PC-9 (cell line): Measurements from ENCODE around the gene TLR1. TPM values are rescaled to one million over a fixed set of nuclear protein-coding genes. Genes with fewer than 3 reads are reported as not detected.

ENCODE experiments used
- BruUV-seq: library from RNA; stranded (reverse); fragments of 400-500 nt; replicated peaks from 2 replicates; lab custom pipeline; 2021; lab: Mats Ljungman, UMichigan
- CTCF ChIA-PET: fragments of 300-600 bp; sonication (Branson Sonifier 250); formaldehyde crosslinking; loops from one replicate; lab custom pipeline; 2022; ENCODE audit warnings: antibody characterized with exemption; lab: Charles Lee
- POLR2A ChIA-PET: fragments of 300-600 bp; sonication (Branson Sonifier 250); formaldehyde crosslinking; loops from one replicate; lab custom pipeline; 2022; ENCODE audit warnings: antibody characterized with exemption; ENCODE audit not compliant: unreplicated experiment; lab: Charles Lee
- DNase-seq, 2 experiments: peaks; one replicate each; pipeline versions ENCODE4 v3.0.0 to v3.0.0-alpha.2; 2015 to 2022; ENCODE audit warnings: mixed read lengths in 1 of 2
- H2AFZ ChIP-seq: fragments of 200-600 bp; sonication (generic); 2 replicates; pipeline ENCODE4 v1.8.1; 2017; ENCODE audit warnings: antibody characterized with exemption
- H3F3A ChIP-seq: fragments of 200-600 bp; sonication (generic); 2 replicates; pipeline ENCODE4 v1.8.1; 2017; ENCODE audit warnings: antibody characterized with exemption, mild to moderate bottlenecking, low read depth; ENCODE audit not compliant: insufficient read depth
- H3K27ac ChIP-seq: fragments of 200-600 bp; sonication (generic); 2 replicates; pipeline ENCODE4 v1.6.1; 2016; ENCODE audit warnings: mixed run types
- H3K27me3 ChIP-seq: fragments of 200-600 bp; sonication (generic); 2 replicates; pipeline ENCODE4 v1.6.1; 2016; ENCODE audit warnings: low read depth, mixed run types; ENCODE audit not compliant: insufficient read depth
- H3K36me3 ChIP-seq: fragments of 200-600 bp; sonication (generic); 2 replicates; pipeline ENCODE4 v1.6.1; 2016; ENCODE audit warnings: low read depth, mixed run types
- H3K4me1 ChIP-seq: fragments of 200-600 bp; sonication (generic); replicated peaks from 2 replicates; pipeline ENCODE4 v1.6.1; 2016; ENCODE audit warnings: mixed run types; ENCODE audit not compliant: insufficient read depth
- H3K4me2 ChIP-seq: fragments of 200-600 bp; sonication (generic); 2 replicates; pipeline ENCODE4 v1.6.1; 2017; ENCODE audit warnings: mixed run types
- H3K4me3 ChIP-seq: fragments of 200-600 bp; sonication (generic); 2 replicates; pipeline ENCODE4 v1.6.1; 2016; ENCODE audit warnings: mixed run types
- H3K79me2 ChIP-seq: fragments of 200-600 bp; sonication (generic); 2 replicates; pipeline ENCODE4 v1.6.1; 2017; ENCODE audit warnings: low read depth, mixed run types
- H3K9me2 ChIP-seq: fragments of 200-600 bp; sonication (generic); 2 replicates; pipeline ENCODE4 v1.8.1; 2017; ENCODE audit warnings: mild to moderate bottlenecking; ENCODE audit not compliant: insufficient read depth
- H3K9me3 ChIP-seq: fragments of 200-600 bp; sonication (generic); 2 replicates; pipeline ENCODE4 v1.8.1; 2016; ENCODE audit warnings: low read depth; ENCODE audit not compliant: insufficient read depth
- H4K20me1 ChIP-seq: fragments of 200-600 bp; sonication (generic); 2 replicates; pipeline ENCODE4 v1.8.1; 2017; ENCODE audit not compliant: insufficient read depth
- EZH2 ChIP-seq: fragments of 200-600 bp; sonication (generic); IDR thresholded peaks from 2 replicates; pipeline ENCODE4 v1.8.0; 2017; ENCODE audit warnings: antibody characterized with exemption, low read depth
- intact Hi-C: fragments of 100-400 bp; cut with micrococcal nuclease; formaldehyde crosslinking; loops from one replicate; pipeline ENCODE4 v1.10.0; 2022; ENCODE audit not compliant: unreplicated experiment
- total RNA-seq: library from RNA; stranded (reverse); gene quantifications from 2 replicates; pipeline ENCODE4 v1.2.3, GENCODE V29; 2021
- TF ChIP-seq, protein P1 (sequence below): fragments of 200-600 bp; sonication (generic); conservative IDR thresholded peaks from 2 replicates; pipeline ENCODE4 v1.6.1; 2017; ENCODE audit warnings: mixed run types, antibody characterized with exemption, mild to moderate bottlenecking, moderate library complexity

The TLR1 gene
- total RNA-seq, 1 experiment from 2014 or later = 3.9 TPM

DNA sequence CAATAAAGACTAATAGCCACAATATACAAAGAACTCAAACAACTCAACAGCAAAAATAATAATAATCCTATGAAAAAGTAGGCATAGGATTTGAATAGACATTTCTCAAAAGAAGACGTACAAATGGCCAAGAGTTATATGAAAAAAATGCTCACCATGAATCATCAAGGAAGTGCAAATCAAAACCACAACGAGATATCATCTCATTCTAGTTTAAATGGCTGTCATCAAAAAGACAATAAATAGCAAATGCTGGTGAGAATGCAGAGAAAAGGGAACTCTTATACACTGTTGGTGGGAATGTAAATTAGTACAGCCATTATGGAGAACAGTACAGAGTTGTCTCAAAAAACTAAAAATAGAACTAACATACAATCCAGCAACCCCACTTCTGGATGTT lies 33.3 kb upstream of the TLR1 start:
- Histone ChIP-seq H3K4me3 (no peak overlapping the region), H2AFZ (no peak overlapping the region), H3K9me3 (peaks cover 26% of the 10 kb centered on the region; the same call in 1 of the 2 replicates), H3K27me3 (no peaks in the 10 kb centered on the region), H3K4me1 (peaks cover 12% of the 10 kb centered on the region), H3K79me2 (no peaks in the 10 kb centered on the region), H3K36me3 (no peaks in the 10 kb centered on the region), H3K9me2 (no peaks in the 10 kb centered on the region), H4K20me1 (no peaks in the 10 kb centered on the region), H3F3A (no peaks in the 10 kb centered on the region), H3K27ac (peak overlapping the region; percentile 11; the same call in 1 of the 2 replicates), H3K4me2 (peak overlapping the region; percentile 8; the same call in 1 of the 2 replicates)
- intact Hi-C loops = no loop called here
- TF ChIP-seq, protein P1, sequence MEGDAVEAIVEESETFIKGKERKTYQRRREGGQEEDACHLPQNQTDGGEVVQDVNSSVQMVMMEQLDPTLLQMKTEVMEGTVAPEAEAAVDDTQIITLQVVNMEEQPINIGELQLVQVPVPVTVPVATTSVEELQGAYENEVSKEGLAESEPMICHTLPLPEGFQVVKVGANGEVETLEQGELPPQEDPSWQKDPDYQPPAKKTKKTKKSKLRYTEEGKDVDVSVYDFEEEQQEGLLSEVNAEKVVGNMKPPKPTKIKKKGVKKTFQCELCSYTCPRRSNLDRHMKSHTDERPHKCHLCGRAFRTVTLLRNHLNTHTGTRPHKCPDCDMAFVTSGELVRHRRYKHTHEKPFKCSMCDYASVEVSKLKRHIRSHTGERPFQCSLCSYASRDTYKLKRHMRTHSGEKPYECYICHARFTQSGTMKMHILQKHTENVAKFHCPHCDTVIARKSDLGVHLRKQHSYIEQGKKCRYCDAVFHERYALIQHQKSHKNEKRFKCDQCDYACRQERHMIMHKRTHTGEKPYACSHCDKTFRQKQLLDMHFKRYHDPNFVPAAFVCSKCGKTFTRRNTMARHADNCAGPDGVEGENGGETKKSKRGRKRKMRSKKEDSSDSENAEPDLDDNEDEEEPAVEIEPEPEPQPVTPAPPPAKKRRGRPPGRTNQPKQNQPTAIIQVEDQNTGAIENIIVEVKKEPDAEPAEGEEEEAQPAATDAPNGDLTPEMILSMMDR = no peak
- TF ChIP-seq EZH2 = no peak
- ChIA-PET POLR2A (no interaction called here), CTCF (no interaction called here)
- DNase-seq = peak in 1 of 2 experiments; percentile 58
- BruUV-seq = no TSS peak

DNA sequence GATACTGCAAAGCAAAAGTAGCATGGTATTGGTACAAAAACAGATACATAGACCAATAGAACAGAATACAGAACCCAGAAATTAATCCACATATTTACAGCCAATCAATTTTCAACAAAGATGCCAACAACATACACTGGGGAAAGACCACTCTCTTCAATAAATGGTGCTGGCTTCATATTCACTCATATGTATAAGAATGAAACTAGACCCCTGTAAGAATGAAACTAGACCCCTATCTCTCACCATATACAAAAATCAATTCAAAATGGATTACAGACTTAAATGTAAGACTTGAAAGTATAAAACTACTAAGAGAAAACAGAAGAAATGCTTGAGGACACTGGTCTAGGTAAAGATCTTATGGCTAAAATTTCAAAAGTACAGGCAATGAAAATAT lies 32.7 kb upstream of the TLR1 start:
- ChIA-PET CTCF (no interaction called here), POLR2A (no interaction called here)
- Histone ChIP-seq H3K9me3 (peaks cover 26% of the 10 kb centered on the region; the same call in 1 of the 2 replicates), H4K20me1 (no peaks in the 10 kb centered on the region), H3F3A (no peaks in the 10 kb centered on the region), H3K4me2 (no peak overlapping the region), H3K27ac (no peak overlapping the region), H3K27me3 (no peaks in the 10 kb centered on the region), H3K79me2 (no peaks in the 10 kb centered on the region), H3K4me1 (peaks cover 12% of the 10 kb centered on the region), H3K9me2 (no peaks in the 10 kb centered on the region), H3K4me3 (no peak overlapping the region), H3K36me3 (no peaks in the 10 kb centered on the region), H2AFZ (0 out of 2 replicates have a peak overlapping the region, but pooled peaks have one; percentile 13)
- TF ChIP-seq, protein P1 = no peak
- no peak for TF ChIP-seq EZH2
- intact Hi-C loops = no loop called here
- no TSS peak for BruUV-seq
- DNase-seq = no peak

DNA sequence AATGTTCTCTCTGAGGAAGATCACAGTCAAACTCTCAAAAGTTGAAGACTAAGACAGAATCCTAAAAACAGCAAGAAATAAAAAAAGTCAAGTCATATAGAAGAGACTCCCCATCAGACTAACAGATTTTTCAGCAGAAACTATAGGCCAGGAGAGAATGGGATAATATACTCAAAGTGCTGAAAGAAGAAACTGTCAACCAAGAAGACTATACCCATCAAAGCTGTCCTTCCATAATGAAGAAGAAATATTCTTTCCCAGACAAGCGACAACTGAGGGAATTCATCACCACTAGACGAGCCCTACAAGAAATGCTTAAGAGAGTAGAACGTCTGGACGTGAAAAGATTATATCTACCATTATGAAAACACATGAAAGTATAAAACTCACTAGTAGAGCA lies 30.0 kb upstream of the TLR1 start:
- Histone ChIP-seq H3K36me3 (no peaks in the 10 kb centered on the region), H3K4me1 (peaks cover 12% of the 10 kb centered on the region), H2AFZ (no peak overlapping the region), H4K20me1 (no peaks in the 10 kb centered on the region), H3K4me2 (no peak overlapping the region), H3K4me3 (no peak overlapping the region), H3K27me3 (no peaks in the 10 kb centered on the region), H3K9me2 (no peaks in the 10 kb centered on the region), H3K9me3 (peaks cover 26% of the 10 kb centered on the region; the same call in 1 of the 2 replicates), H3F3A (no peaks in the 10 kb centered on the region), H3K79me2 (no peaks in the 10 kb centered on the region), H3K27ac (no peak overlapping the region)
- CTCF ChIA-PET = no interaction called here
- DNase-seq = no peak
- no TSS peak for BruUV-seq
- TF ChIP-seq, protein P1 = no peak
- no peak for TF ChIP-seq EZH2
- intact Hi-C loops = no loop called here
- POLR2A ChIA-PET = no interaction called here
